H9 (cell line): Measurements from ENCODE around the gene MXD4. TPM values are rescaled to one million over a fixed set of nuclear protein-coding genes. Genes with fewer than 3 reads are reported as not detected.

Experiments used
- DNase-seq: peaks from one replicate; pipeline ENCODE4 v3.0.0-alpha.2; 2017
- H2AFZ ChIP-seq: one replicate; pipeline ENCODE4 v1.6.1; 2013; ENCODE audit warnings: mild to moderate bottlenecking, low read length, control low read depth, moderate library complexity
- H2AK5ac ChIP-seq: 2 replicates; pipeline ENCODE4 v1.6.1; 2013; ENCODE audit warnings: low read length, control low read depth, mixed read lengths; ENCODE audit not compliant: insufficient read length
- H2BK120ac ChIP-seq: one replicate; pipeline ENCODE4 v1.6.1; 2013; ENCODE audit warnings: low read depth, mild to moderate bottlenecking, low read length, control low read depth, inconsistent platforms; ENCODE audit not compliant: poor library complexity, severe bottlenecking
- H2BK12ac ChIP-seq: 2 replicates; pipeline ENCODE4 v1.6.1; 2013; ENCODE audit warnings: low read length, control low read depth, mixed read lengths, low read depth; ENCODE audit not compliant: insufficient read length
- H2BK15ac ChIP-seq: 2 replicates; pipeline ENCODE4 v1.6.1; 2013; ENCODE audit warnings: low read depth, low read length, control low read depth
- H2BK20ac ChIP-seq: one replicate; pipeline ENCODE4 v1.6.1; 2013; ENCODE audit warnings: low read depth, mild to moderate bottlenecking, low read length, control low read depth, inconsistent platforms; ENCODE audit not compliant: poor library complexity, severe bottlenecking
- H2BK5ac ChIP-seq: 2 replicates; pipeline ENCODE4 v1.6.1; 2013; ENCODE audit warnings: low read length, control low read depth, mixed read lengths; ENCODE audit not compliant: insufficient read length
- H3K14ac ChIP-seq: 2 replicates; pipeline ENCODE4 v1.6.1; 2013; ENCODE audit warnings: low read length, control low read depth; ENCODE audit not compliant: insufficient read depth
- H3K18ac ChIP-seq: 2 replicates; pipeline ENCODE4 v1.6.1; 2013; ENCODE audit warnings: low read depth, mild to moderate bottlenecking, mixed read lengths, low read length, control low read depth; ENCODE audit not compliant: insufficient read length
- H3K23ac ChIP-seq: 2 replicates; pipeline ENCODE4 v1.6.1; 2013; ENCODE audit warnings: low read length, control low read depth, mixed read lengths, low read depth; ENCODE audit not compliant: insufficient read length
- H3K23me2 ChIP-seq: 2 replicates; pipeline ENCODE4 v1.6.1; 2013; ENCODE audit warnings: low read depth, mild to moderate bottlenecking, mixed read lengths, low read length, control low read depth; ENCODE audit not compliant: insufficient read length, poor library complexity, severe bottlenecking
- H3K27ac ChIP-seq: 2 replicates; pipeline ENCODE4 v1.5.1; 2013; ENCODE audit warnings: low read length, control low read depth, mixed read lengths, low read depth; ENCODE audit not compliant: insufficient read length
- H3K27me3 ChIP-seq: 2 replicates; pipeline ENCODE4 v1.6.1; 2013; ENCODE audit warnings: low read length, control low read depth, inconsistent platforms; ENCODE audit not compliant: insufficient read depth
- H3K4ac ChIP-seq: 2 replicates; pipeline ENCODE4 v1.6.1; 2013; ENCODE audit warnings: low read depth, mild to moderate bottlenecking, control low read depth, inconsistent platforms, low read length, moderate library complexity
- H3K4me1 ChIP-seq: 2 replicates; pipeline ENCODE4 v1.6.1; 2013; ENCODE audit warnings: low read length, control low read depth, inconsistent platforms; ENCODE audit not compliant: insufficient read depth
- H3K4me2 ChIP-seq: 2 replicates; pipeline ENCODE4 v1.6.1; 2013; ENCODE audit warnings: low read length, control low read depth, mixed read lengths; ENCODE audit not compliant: insufficient read length, insufficient read depth
- H3K56ac ChIP-seq: 2 replicates; pipeline ENCODE4 v1.6.1; 2013; ENCODE audit warnings: low read depth, mild to moderate bottlenecking, mixed read lengths, low read length, control low read depth; ENCODE audit not compliant: insufficient read length
- H3K79me1 ChIP-seq: 2 replicates; pipeline ENCODE4 v1.6.1; 2013; ENCODE audit warnings: low read depth, mild to moderate bottlenecking, moderate library complexity, low read length, control low read depth, inconsistent platforms; ENCODE audit not compliant: insufficient read depth, poor library complexity, severe bottlenecking
- H3K79me2 ChIP-seq: 2 replicates; pipeline ENCODE4 v1.6.1; 2013; ENCODE audit warnings: low read length, control low read depth, inconsistent platforms; ENCODE audit not compliant: insufficient read depth
- H3K9ac ChIP-seq: 2 replicates; pipeline ENCODE4 v1.6.1; 2013; ENCODE audit warnings: low read length, control low read depth, mixed read lengths; ENCODE audit not compliant: insufficient read length; ENCODE audit errors: extremely low read depth
- H3K9me3 ChIP-seq: one replicate; pipeline ENCODE4 v1.6.1; 2013; ENCODE audit warnings: low read depth, low read length, inconsistent platforms; ENCODE audit not compliant: control insufficient read depth
- H3T11ph ChIP-seq: one replicate; pipeline ENCODE4 v1.6.1; 2013; ENCODE audit warnings: mild to moderate bottlenecking, low read length, control low read depth, inconsistent platforms
- H4K20me1 ChIP-seq: one replicate; pipeline ENCODE4 v1.6.1; 2013; ENCODE audit not compliant: control insufficient read depth, insufficient read length, insufficient read depth
- H4K5ac ChIP-seq: 2 replicates; pipeline ENCODE4 v1.6.1; 2013; ENCODE audit warnings: low read depth, mild to moderate bottlenecking, mixed read lengths, low read length, control low read depth; ENCODE audit not compliant: insufficient read length
- H4K8ac ChIP-seq: replicated peaks from 2 replicates; pipeline ENCODE4 v1.6.1; 2013; ENCODE audit warnings: low read length, control low read depth, mixed read lengths, low read depth; ENCODE audit not compliant: insufficient read length
- H4K91ac ChIP-seq: 2 replicates; pipeline ENCODE4 v1.6.1; 2013; ENCODE audit warnings: low read depth, mild to moderate bottlenecking, moderate library complexity, mixed read lengths, low read length, control low read depth; ENCODE audit not compliant: insufficient read length
- H3K27ac Mint-ChIP-seq, 3 experiments: 2 replicates in 2 of 3; 3 replicates in 1 of 3; pipeline ENCODE4 v1.8.0; 2020 to 2021; ENCODE audit warnings: mixed read lengths in 3 of 3, mild to moderate bottlenecking in 1 of 3, moderate library complexity in 1 of 3
- H3K27me3 Mint-ChIP-seq: 2 replicates; pipeline ENCODE4 v1.8.0; 2021; ENCODE audit warnings: low read depth, mild to moderate bottlenecking, moderate library complexity, mixed read lengths
- H3K36me3 Mint-ChIP-seq, 3 experiments: 2 replicates in 2 of 3; 3 replicates in 1 of 3; pipeline ENCODE4 v1.8.0; 2020 to 2021; ENCODE audit warnings: low read depth in 3 of 3, mixed read lengths in 3 of 3; ENCODE audit not compliant: insufficient read depth in 1 of 3
- H3K4me1 Mint-ChIP-seq, 2 experiments: 2 replicates each; pipeline ENCODE4 v1.8.0; 2020; ENCODE audit warnings: mixed read lengths in 2 of 2
- H3K4me3 Mint-ChIP-seq, 2 experiments: 2 replicates in 1 of 2; 3 replicates in 1 of 2; pipeline ENCODE4 v1.8.0; 2020 to 2021; ENCODE audit warnings: mild to moderate bottlenecking in 2 of 2, mixed read lengths in 2 of 2, moderate library complexity in 1 of 2
- H3K9me3 Mint-ChIP-seq, 2 experiments: 2 replicates in 1 of 2; 3 replicates in 1 of 2; pipeline ENCODE4 v1.8.0; 2020; ENCODE audit warnings: mild to moderate bottlenecking in 2 of 2, mixed read lengths in 2 of 2, moderate library complexity in 1 of 2
- WGBS: extraction: QIAGEN DNeasy Blood & Tissue Kit; methylation state at CpG from one replicate; pipeline ENCODE4 v1.1.7; 2013; ENCODE audit warnings: missing lambda C conversion rate, low lambda C conversion rate, mixed read lengths; ENCODE audit not compliant: insufficient read length; ENCODE audit errors: extremely low coverage; 5-methylcytosine and 5-hydroxymethylcytosine counted together
- total RNA-seq: library from RNA; stranded (reverse); gene quantifications from 2 replicates; pipeline ENCODE4 v1.2.1, GENCODE V29; 2021
- TF ChIP-seq, protein P1 (sequence below): fragments of 200-600 bp; sonication (generic); conservative IDR thresholded peaks from 3 replicates; pipeline ENCODE4 v1.8.0; 2021; ENCODE audit warnings: antibody characterized with exemption, mild to moderate bottlenecking

The MXD4 gene
- total RNA-seq, 1 experiment from 2014 or later: 24.1 TPM

GRCh38 chr4:2301225-2301642 is 39.3 kb upstream of the MXD4 start:
- no peak overlapping the region for H3K4me2 ChIP-seq
- H3K9me3 ChIP-seq: peaks cover 6% of the 10 kb centered on the region
- H3K4ac ChIP-seq: no peak overlapping the region
- no peaks in the 10 kb centered on the region for H3K4me1 ChIP-seq
- H3K27me3 Mint-ChIP-seq: no peaks in the 10 kb centered on the region; the same call in none of the 2 replicates
- H3K9me3 Mint-ChIP-seq: peaks cover 6 to 7% of the 10 kb centered on the region in 2 experiments; a peak in 4 of 5 replicates
- no peak overlapping the region for H2AK5ac ChIP-seq
- no peak overlapping the region for H3K56ac ChIP-seq
- H2BK15ac ChIP-seq: no peak overlapping the region
- H3K27me3 ChIP-seq: no peaks in the 10 kb centered on the region
- H2BK12ac ChIP-seq: no peak overlapping the region
- no peak overlapping the region for H4K8ac ChIP-seq
- H3T11ph ChIP-seq: no peak overlapping the region
- no peak overlapping the region for H3K27ac Mint-ChIP-seq
- no peak overlapping the region for H2BK120ac ChIP-seq
- no peak overlapping the region for H3K9ac ChIP-seq
- H2BK5ac ChIP-seq: no peak overlapping the region
- WGBS: no CpG with 5 or more reads among the region's 14 CpGs
- H3K14ac ChIP-seq: no peak overlapping the region
- no peak overlapping the region for H3K18ac ChIP-seq
- no peak overlapping the region for H4K91ac ChIP-seq
- H4K5ac ChIP-seq: no peak overlapping the region
- H3K4me1 Mint-ChIP-seq: peaks cover 0 to 5% of the 10 kb centered on the region in 2 experiments; a peak in 1 of 4 replicates
- no peak overlapping the region for H2BK20ac ChIP-seq
- TF ChIP-seq, protein P1, sequence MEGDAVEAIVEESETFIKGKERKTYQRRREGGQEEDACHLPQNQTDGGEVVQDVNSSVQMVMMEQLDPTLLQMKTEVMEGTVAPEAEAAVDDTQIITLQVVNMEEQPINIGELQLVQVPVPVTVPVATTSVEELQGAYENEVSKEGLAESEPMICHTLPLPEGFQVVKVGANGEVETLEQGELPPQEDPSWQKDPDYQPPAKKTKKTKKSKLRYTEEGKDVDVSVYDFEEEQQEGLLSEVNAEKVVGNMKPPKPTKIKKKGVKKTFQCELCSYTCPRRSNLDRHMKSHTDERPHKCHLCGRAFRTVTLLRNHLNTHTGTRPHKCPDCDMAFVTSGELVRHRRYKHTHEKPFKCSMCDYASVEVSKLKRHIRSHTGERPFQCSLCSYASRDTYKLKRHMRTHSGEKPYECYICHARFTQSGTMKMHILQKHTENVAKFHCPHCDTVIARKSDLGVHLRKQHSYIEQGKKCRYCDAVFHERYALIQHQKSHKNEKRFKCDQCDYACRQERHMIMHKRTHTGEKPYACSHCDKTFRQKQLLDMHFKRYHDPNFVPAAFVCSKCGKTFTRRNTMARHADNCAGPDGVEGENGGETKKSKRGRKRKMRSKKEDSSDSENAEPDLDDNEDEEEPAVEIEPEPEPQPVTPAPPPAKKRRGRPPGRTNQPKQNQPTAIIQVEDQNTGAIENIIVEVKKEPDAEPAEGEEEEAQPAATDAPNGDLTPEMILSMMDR: no peak
- H3K79me2 ChIP-seq: no peaks in the 10 kb centered on the region
- peaks cover 6 to 9% (median 7%) of the 10 kb centered on the region in 3 experiments; a peak in 5 of 7 replicates for H3K36me3 Mint-ChIP-seq
- H3K23ac ChIP-seq: no peak overlapping the region
- no peak overlapping the region for H2AFZ ChIP-seq
- H3K4me3 Mint-ChIP-seq: no peak overlapping the region
- H4K20me1 ChIP-seq: no peaks in the 10 kb centered on the region
- H3K23me2 ChIP-seq: no peaks in the 10 kb centered on the region
- no peak overlapping the region for H3K27ac ChIP-seq
- no peaks in the 10 kb centered on the region for H3K79me1 ChIP-seq
- DNase-seq: no peak
